ENCODE results near the gene MLH1. TPM values are rescaled to one million over a fixed set of nuclear protein-coding genes. Genes with fewer than 3 reads are reported as not detected.

The MLH1 gene
- total RNA-seq, 2 experiments from 2014 or later, result 89.6 to 93.7 TPM

DNA sequence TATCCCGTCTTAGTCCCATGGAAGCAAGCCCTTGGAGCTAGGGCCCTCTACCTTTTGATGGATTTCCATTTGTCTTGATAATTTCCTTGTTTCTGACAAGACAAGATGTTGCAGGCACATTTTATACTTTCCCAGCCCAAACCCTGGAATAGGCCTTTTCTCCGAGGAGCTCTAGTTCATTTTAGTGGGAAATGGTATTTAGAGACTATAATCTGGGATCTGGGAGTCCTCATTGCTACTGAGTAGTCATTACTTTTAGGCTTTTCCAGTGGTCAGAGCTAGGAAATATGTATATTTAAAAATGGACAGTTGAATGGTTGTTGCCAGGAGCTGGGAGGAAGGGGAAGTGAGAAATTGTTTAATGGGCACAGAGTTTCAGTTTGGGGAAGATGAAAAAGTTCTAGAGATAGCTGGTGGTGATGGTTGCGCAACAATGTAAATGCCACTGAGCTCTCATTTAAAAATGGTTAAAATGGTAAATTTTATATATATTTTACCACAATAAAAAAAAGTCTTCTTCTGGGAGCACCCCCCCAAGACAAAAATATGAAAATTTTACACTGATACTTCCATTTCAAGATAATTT lies 31.6 kb downstream of the MLH1 start:
- no peaks in the 10 kb centered on the region for H3K27me3 Mint-ChIP-seq
- ChIA-PET POLR2A (no interaction called here), CTCF (interaction anchor here (0.6 to 2.7 kb wide), 12 partner anchors 9 to 225 kb away, joined by 3 to 17 read pairs (median 4); no protein-coding TSS in a partner anchor)
- DNase-seq (no peak), ATAC-seq (no peak)
- H3K4me1 Mint-ChIP-seq (ENCODE audit: low read depth), result peaks cover 7% of the 10 kb centered on the region
- H3K4me3 Mint-ChIP-seq, result no peak overlapping the region
- TF ChIP-seq, protein P1, sequence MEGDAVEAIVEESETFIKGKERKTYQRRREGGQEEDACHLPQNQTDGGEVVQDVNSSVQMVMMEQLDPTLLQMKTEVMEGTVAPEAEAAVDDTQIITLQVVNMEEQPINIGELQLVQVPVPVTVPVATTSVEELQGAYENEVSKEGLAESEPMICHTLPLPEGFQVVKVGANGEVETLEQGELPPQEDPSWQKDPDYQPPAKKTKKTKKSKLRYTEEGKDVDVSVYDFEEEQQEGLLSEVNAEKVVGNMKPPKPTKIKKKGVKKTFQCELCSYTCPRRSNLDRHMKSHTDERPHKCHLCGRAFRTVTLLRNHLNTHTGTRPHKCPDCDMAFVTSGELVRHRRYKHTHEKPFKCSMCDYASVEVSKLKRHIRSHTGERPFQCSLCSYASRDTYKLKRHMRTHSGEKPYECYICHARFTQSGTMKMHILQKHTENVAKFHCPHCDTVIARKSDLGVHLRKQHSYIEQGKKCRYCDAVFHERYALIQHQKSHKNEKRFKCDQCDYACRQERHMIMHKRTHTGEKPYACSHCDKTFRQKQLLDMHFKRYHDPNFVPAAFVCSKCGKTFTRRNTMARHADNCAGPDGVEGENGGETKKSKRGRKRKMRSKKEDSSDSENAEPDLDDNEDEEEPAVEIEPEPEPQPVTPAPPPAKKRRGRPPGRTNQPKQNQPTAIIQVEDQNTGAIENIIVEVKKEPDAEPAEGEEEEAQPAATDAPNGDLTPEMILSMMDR (IDR thresholded peaks at IDR 0.05), result no peak
- no peaks in the 10 kb centered on the region for H3K9me3 Mint-ChIP-seq
- intact Hi-C loops (cut with micrococcal nuclease), result no loop called here
- no peak overlapping the region for H3K27ac Mint-ChIP-seq
- peaks cover 62% of the 10 kb centered on the region for H3K36me3 Mint-ChIP-seq (ENCODE audit: low read depth)

- intact Hi-C loops (cut with micrococcal nuclease), result no loop called here
- Mint-ChIP-seq H3K27ac (no peak overlapping the region), H3K9me3 (no peaks in the 10 kb centered on the region), H3K27me3 (no peaks in the 10 kb centered on the region), H3K4me1 (ENCODE audit: low read depth) (peaks cover 7% of the 10 kb centered on the region), H3K4me3 (no peak overlapping the region), H3K36me3 (ENCODE audit: low read depth) (peaks cover 57% of the 10 kb centered on the region)
- ATAC-seq (no peak), DNase-seq (no peak)
- CTCF ChIA-PET, result interaction anchor here (1.1 to 2.7 kb wide), 5 partner anchors 10 to 187 kb away, joined by 3 to 17 read pairs (median 6); no protein-coding TSS in a partner anchor
- TF ChIP-seq, protein P1 (IDR thresholded peaks at IDR 0.05), result no peak
- POLR2A ChIA-PET, result no interaction called here
Observed at GRCh38 chr3:37025561-37026335, 32.4 kb downstream of the MLH1 start.

GRCh38 chr3:37026851-37027250 lies 33.5 kb downstream of the MLH1 start:
- Mint-ChIP-seq H3K27ac (no peak overlapping the region), H3K36me3 (ENCODE audit: low read depth) (peaks cover 62% of the 10 kb centered on the region), H3K27me3 (no peaks in the 10 kb centered on the region), H3K9me3 (no peaks in the 10 kb centered on the region), H3K4me1 (ENCODE audit: low read depth) (peaks cover 7% of the 10 kb centered on the region), H3K4me3 (no peak overlapping the region)
- ChIA-PET CTCF (no interaction called here), POLR2A (no interaction called here)
- ATAC-seq (no peak), DNase-seq (no peak)
- TF ChIP-seq, protein P1 (IDR thresholded peaks at IDR 0.05), result no peak
- intact Hi-C loops (cut with micrococcal nuclease), result no loop called here

- ChIA-PET CTCF (no interaction called here), POLR2A (no interaction called here)
- intact Hi-C loops (cut with micrococcal nuclease), result no loop called here
- ATAC-seq (no peak), DNase-seq (no peak)
- TF ChIP-seq, protein P1 (IDR thresholded peaks at IDR 0.05), result no peak
- no peaks in the 10 kb centered on the region for H3K9me3 Mint-ChIP-seq
- no peak overlapping the region for H3K27ac Mint-ChIP-seq
- H3K4me1 Mint-ChIP-seq (ENCODE audit: low read depth), result peaks cover 7% of the 10 kb centered on the region
- no peak overlapping the region for H3K4me3 Mint-ChIP-seq
- H3K27me3 Mint-ChIP-seq, result no peaks in the 10 kb centered on the region
- H3K36me3 Mint-ChIP-seq (ENCODE audit: low read depth), result peaks cover 65% of the 10 kb centered on the region
Observed at GRCh38 chr3:37028329-37028728, 35.0 kb downstream of the MLH1 start.

DNA sequence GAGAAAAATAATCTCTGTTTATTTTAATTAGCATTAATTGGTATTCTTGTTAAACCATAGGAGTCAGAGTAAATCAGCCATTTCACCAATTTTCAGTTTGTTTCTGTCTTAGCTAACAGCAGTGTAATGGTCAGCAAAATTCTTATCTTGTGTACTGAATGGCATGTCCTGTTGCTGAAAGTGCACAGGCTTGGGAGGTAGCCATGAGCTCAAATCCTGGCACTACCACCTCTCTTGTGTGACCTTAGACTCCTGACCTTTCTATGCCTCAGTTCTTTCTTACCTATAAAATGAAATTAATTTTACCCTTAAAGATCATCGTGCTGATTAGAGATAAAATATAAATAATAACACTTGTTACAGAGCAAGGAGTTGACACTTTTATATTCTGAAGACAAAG lies 35.8 kb downstream of the MLH1 start:
- ATAC-seq (no peak), DNase-seq (no peak)
- H3K27me3 Mint-ChIP-seq, result no peaks in the 10 kb centered on the region
- intact Hi-C loops (cut with micrococcal nuclease), result no loop called here
- ChIA-PET POLR2A (no interaction called here), CTCF (interaction anchor here (1.5 kb wide), 1 partner anchor 20 kb away, joined by 3 read pairs; no protein-coding TSS in a partner anchor)
- TF ChIP-seq, protein P1 (IDR thresholded peaks at IDR 0.05), result no peak
- H3K4me3 Mint-ChIP-seq, result no peak overlapping the region
- no peak overlapping the region for H3K27ac Mint-ChIP-seq
- H3K36me3 Mint-ChIP-seq (ENCODE audit: low read depth), result peaks cover 68% of the 10 kb centered on the region
- H3K4me1 Mint-ChIP-seq (ENCODE audit: low read depth), result peaks cover 7% of the 10 kb centered on the region
- peaks cover 2% of the 10 kb centered on the region for H3K9me3 Mint-ChIP-seq

Measured in activated CD8-positive, alpha-beta T cell treated with anti-CD3 and anti-CD28 coated beads for 36 hours (primary cell).